ENCODE measurements around the gene CPNE8.

Gene CPNE8

GRCh38 chr12:38782359-38782758 lies 123.0 kb downstream of the CPNE8 start:
- Histone ChIP-seq H3K9me3 (ENCODE audit: insufficient read depth, low read depth, low read length) (no peaks in the 10 kb centered on the region), H3K9ac (ENCODE audit: low read depth, low read length, poor library complexity, severe bottlenecking) (no peak overlapping the region), H3K4me1 (ENCODE audit: insufficient read depth, low read length, poor library complexity, severe bottlenecking) (no peaks in the 10 kb centered on the region), H3K9me2 (replicated peaks; ENCODE audit: low read depth, low read length) (no peaks in the 10 kb centered on the region), H3K4me2 (ENCODE audit: low read depth, low read length, poor library complexity, severe bottlenecking) (no peak overlapping the region), H2AFZ (ENCODE audit: low read length) (no peak overlapping the region), H3K27me3 (ENCODE audit: insufficient read depth, low read length, poor library complexity, severe bottlenecking) (no peaks in the 10 kb centered on the region), H3K79me2 (ENCODE audit: insufficient read depth, low read length) (no peaks in the 10 kb centered on the region), H3F3A (ENCODE audit: low read depth) (no peaks in the 10 kb centered on the region), H4K20me1 (ENCODE audit: insufficient read depth, low read length, poor library complexity, severe bottlenecking) (no peaks in the 10 kb centered on the region), H3K36me3 (ENCODE audit: insufficient read depth, low read length) (no peaks in the 10 kb centered on the region), H3K4me3 (ENCODE audit: low read length, poor library complexity, severe bottlenecking) (no peak overlapping the region)
- no peak for TF ChIP-seq EZH2phosphoT487 (IDR thresholded peaks at IDR 0.05; ENCODE audit: borderline replicate concordance)
- no peak for TF ChIP-seq CTCF (conservative IDR thresholded peaks at IDR 0.05; ENCODE audit: low read length)

GRCh38 chr12:38776647-38777046 lies 128.7 kb downstream of the CPNE8 start:
- Histone ChIP-seq H3K27me3 (ENCODE audit: insufficient read depth, low read length, poor library complexity, severe bottlenecking) (no peaks in the 10 kb centered on the region), H4K20me1 (ENCODE audit: insufficient read depth, low read length, poor library complexity, severe bottlenecking) (no peaks in the 10 kb centered on the region)
- no peak for TF ChIP-seq EZH2phosphoT487 (IDR thresholded peaks at IDR 0.05; ENCODE audit: borderline replicate concordance)
- TF ChIP-seq CTCF (conservative IDR thresholded peaks at IDR 0.05; ENCODE audit: low read length) = no peak

GRCh38 chr12:38775457-38775856 lies 129.9 kb downstream of the CPNE8 start:
- Histone ChIP-seq H3K4me1 (ENCODE audit: insufficient read depth, low read length, poor library complexity, severe bottlenecking) (no peaks in the 10 kb centered on the region), H3K9me2 (replicated peaks; ENCODE audit: low read depth, low read length) (no peaks in the 10 kb centered on the region), H3K9ac (ENCODE audit: low read depth, low read length, poor library complexity, severe bottlenecking) (no peak overlapping the region), H3K79me2 (ENCODE audit: insufficient read depth, low read length) (no peaks in the 10 kb centered on the region), H3K4me3 (ENCODE audit: low read length, poor library complexity, severe bottlenecking) (no peak overlapping the region), H2AFZ (ENCODE audit: low read length) (no peak overlapping the region), H3K9me3 (ENCODE audit: insufficient read depth, low read depth, low read length) (no peaks in the 10 kb centered on the region), H3F3A (ENCODE audit: low read depth) (no peaks in the 10 kb centered on the region), H3K27me3 (ENCODE audit: insufficient read depth, low read length, poor library complexity, severe bottlenecking) (no peaks in the 10 kb centered on the region), H3K4me2 (ENCODE audit: low read depth, low read length, poor library complexity, severe bottlenecking) (no peak overlapping the region), H4K20me1 (ENCODE audit: insufficient read depth, low read length, poor library complexity, severe bottlenecking) (no peaks in the 10 kb centered on the region), H3K36me3 (ENCODE audit: insufficient read depth, low read length) (no peaks in the 10 kb centered on the region)
- no peak for TF ChIP-seq EZH2phosphoT487 (IDR thresholded peaks at IDR 0.05; ENCODE audit: borderline replicate concordance)
- no peak for TF ChIP-seq CTCF (conservative IDR thresholded peaks at IDR 0.05; ENCODE audit: low read length)

More at GRCh38 chr12:38776647-38777046, 128.7 kb downstream of the CPNE8 start:
- Histone ChIP-seq H3F3A (ENCODE audit: low read depth) (no peaks in the 10 kb centered on the region), H3K9me2 (replicated peaks; ENCODE audit: low read depth, low read length) (no peaks in the 10 kb centered on the region), H3K9me3 (ENCODE audit: insufficient read depth, low read depth, low read length) (no peaks in the 10 kb centered on the region), H3K4me3 (ENCODE audit: low read length, poor library complexity, severe bottlenecking) (no peak overlapping the region), H3K79me2 (ENCODE audit: insufficient read depth, low read length) (no peaks in the 10 kb centered on the region), H3K36me3 (ENCODE audit: insufficient read depth, low read length) (no peaks in the 10 kb centered on the region), H3K9ac (ENCODE audit: low read depth, low read length, poor library complexity, severe bottlenecking) (no peak overlapping the region), H2AFZ (ENCODE audit: low read length) (no peak overlapping the region), H3K4me1 (ENCODE audit: insufficient read depth, low read length, poor library complexity, severe bottlenecking) (no peaks in the 10 kb centered on the region), H3K4me2 (ENCODE audit: low read depth, low read length, poor library complexity, severe bottlenecking) (no peak overlapping the region)

Data from Loucy (cell line).